Activated CD4-positive, alpha-beta T cell treated with anti-CD3 and anti-CD28 coated beads, Interleukin-2, amount 10 ng/mL, durations not matched to agents 24 days and 14 days (primary cell): Measurements from ENCODE around the gene TIMM9. TPM values are rescaled to one million over a fixed set of nuclear protein-coding genes. Genes with fewer than 3 reads are reported as not detected.
"Not testable (repeated sequence)": the region's sequence is repeated elsewhere in the genome, so short reads cannot be mapped to it uniquely, and the experiment has no call there.

ENCODE experiments used
- DNase-seq: peaks from one replicate; pipeline ENCODE4 v3.0.0; 2022
- H3K27ac Mint-ChIP-seq: one replicate; pipeline ENCODE4 v1.8.0; 2022; ENCODE audit warnings: mild to moderate bottlenecking, mixed read lengths
- H3K27me3 Mint-ChIP-seq: one replicate; pipeline ENCODE4 v1.8.0; 2022; ENCODE audit warnings: mixed read lengths
- H3K36me3 Mint-ChIP-seq: one replicate; pipeline ENCODE4 v1.8.0; 2022; ENCODE audit warnings: low read depth, mild to moderate bottlenecking, mixed read lengths
- H3K4me1 Mint-ChIP-seq: one replicate; pipeline ENCODE4 v1.8.0; 2021; ENCODE audit warnings: mixed read lengths
- H3K4me3 Mint-ChIP-seq: one replicate; pipeline ENCODE4 v1.8.0; 2022; ENCODE audit warnings: mild to moderate bottlenecking, moderate library complexity, mixed read lengths
- H3K9me3 Mint-ChIP-seq: one replicate; pipeline ENCODE4 v1.8.0; 2021; ENCODE audit warnings: mixed read lengths
- intact Hi-C: fragments of 100-400 bp; cut with micrococcal nuclease; formaldehyde crosslinking; loops from one replicate; pipeline ENCODE4 v1.15.1; 2023
- total RNA-seq: library from RNA; stranded (reverse); gene quantifications from 2 replicates; pipeline ENCODE4 v1.2.3, GENCODE V29; 2022

The TIMM9 gene
- total RNA-seq, 1 donor from 2014 or later = 67.7 TPM

DNA sequence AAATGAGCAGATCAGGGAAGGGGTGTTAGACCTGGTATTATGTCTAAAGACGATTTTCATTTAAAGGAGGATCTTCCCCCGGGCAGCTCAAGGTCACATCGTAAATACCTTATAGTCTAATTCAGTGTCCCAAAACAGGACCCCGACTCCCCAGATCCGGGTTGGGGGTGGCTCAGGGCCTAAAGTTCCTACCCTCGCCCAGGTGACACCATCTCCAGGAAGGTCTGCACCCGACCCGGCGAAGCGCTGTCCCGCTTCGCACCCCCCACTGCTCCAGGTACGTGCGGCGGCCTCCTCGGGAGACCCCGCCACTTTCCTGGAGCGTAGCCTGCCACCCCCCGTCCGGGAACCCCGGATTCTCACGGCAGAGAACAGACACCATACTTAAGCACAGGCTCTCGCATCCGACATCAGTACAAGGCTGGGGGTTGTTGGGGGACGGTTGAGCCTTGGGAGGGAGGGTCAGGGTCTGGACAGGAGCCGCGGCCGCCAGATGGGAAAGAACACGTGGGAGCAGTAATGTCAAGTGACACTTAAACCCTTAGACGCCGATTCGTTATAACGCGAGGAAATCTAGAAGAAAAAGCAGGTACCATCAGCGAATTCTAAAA lies 556 bp downstream of the TIMM9 start:
- peak overlapping the region; percentile 94 for H3K27ac Mint-ChIP-seq
- peak; percentile 87 for DNase-seq
- H3K4me1 Mint-ChIP-seq = peaks cover 31% of the 10 kb centered on the region
- H3K27me3 Mint-ChIP-seq = peaks cover 2% of the 10 kb centered on the region
- no peaks in the 10 kb centered on the region for H3K9me3 Mint-ChIP-seq
- peaks cover 30% of the 10 kb centered on the region for H3K36me3 Mint-ChIP-seq
- H3K4me3 Mint-ChIP-seq = peak overlapping the region; percentile 79
- intact Hi-C loops = loop anchor here (1.0 to 5.0 kb wide), 7 partner anchors 30 to 1058 kb away; partner anchors contain the start of genes DAAM1, DACT1, JKAMP and L3HYPDH

DNA sequence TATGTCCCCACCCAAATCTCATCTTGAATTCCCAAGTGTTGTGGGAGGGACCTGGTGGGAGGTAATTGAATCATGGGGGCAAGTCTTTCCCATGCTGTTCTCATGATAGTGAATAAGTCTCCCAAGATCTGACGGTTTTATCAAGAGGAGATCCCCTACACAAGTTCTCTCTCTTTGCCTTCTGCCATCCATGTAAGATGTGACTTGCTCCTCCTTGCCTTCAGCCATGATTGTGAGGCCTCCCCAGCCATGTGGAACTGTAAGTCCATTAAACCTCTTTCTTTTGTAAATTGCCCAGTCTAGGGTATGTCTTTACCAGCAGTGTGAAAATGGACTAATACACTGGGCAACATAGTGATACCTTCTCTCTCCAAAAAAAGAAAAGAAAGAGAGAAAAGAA lies 10.4 kb downstream of the TIMM9 start:
- intact Hi-C loops, H3K27ac Mint-ChIP-seq, H3K4me3 Mint-ChIP-seq, H3K27me3 Mint-ChIP-seq, DNase-seq, H3K9me3 Mint-ChIP-seq: not testable (repeated sequence)
- Mint-ChIP-seq H3K36me3 (peaks cover 60% of the 10 kb centered on the region), H3K4me1 (peaks cover 21% of the 10 kb centered on the region)

DNA sequence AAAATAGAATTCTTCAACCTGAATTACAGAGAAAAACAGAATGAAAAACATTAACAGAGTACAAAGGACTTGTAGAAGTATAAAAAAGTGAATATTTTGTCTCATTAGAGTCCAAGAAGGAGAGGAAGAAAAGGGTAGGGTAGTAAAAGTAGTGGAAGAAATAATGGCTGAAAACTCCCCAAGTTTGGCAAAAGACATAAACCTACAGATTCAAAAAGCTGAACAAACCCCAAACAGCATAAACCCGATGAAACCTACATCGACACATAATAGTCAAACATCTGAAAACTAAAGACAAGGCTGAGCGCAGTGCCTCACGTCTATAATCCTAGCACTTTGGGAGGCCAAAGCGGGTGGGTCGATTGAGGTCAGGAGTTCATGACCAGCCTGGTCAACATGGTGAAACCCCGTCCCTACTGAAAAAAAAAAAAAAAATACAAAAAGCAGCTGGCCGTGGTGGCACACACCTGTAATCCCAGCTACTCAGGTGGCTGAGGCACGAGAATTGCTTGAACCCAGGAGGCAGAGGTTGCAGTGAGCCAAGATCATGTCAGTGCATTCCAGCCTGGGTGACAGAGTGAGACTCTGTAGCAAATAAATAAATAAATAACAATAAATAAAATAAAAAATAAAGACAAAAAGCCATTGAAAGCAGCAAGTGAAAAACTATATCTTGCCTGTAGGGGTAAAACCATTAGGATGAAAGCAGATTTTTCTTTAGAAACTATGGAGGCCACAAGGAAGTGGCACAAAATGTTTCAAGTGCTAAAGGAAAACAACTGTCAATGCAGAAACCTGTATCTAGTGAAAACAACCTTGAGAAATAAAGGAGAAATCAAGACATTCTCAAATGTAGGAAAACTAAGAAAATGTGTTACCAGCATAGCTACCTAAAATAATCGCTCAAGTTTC lies 11.4 kb downstream of the TIMM9 start:
- H3K4me1 Mint-ChIP-seq = peaks cover 18% of the 10 kb centered on the region
- no peaks in the 10 kb centered on the region for H3K27me3 Mint-ChIP-seq
- DNase-seq = no peak
- peaks cover 59% of the 10 kb centered on the region for H3K36me3 Mint-ChIP-seq
- H3K27ac Mint-ChIP-seq = no peak overlapping the region
- no peak overlapping the region for H3K4me3 Mint-ChIP-seq
- intact Hi-C loops = no loop called here
- H3K9me3 Mint-ChIP-seq = peaks cover 4% of the 10 kb centered on the region

- peaks cover 4% of the 10 kb centered on the region for H3K9me3 Mint-ChIP-seq
- H3K4me3 Mint-ChIP-seq = no peak overlapping the region
- DNase-seq = no peak
- peaks cover 60% of the 10 kb centered on the region for H3K36me3 Mint-ChIP-seq
- no peaks in the 10 kb centered on the region for H3K27me3 Mint-ChIP-seq
- intact Hi-C loops = no loop called here
- H3K4me1 Mint-ChIP-seq = peaks cover 18% of the 10 kb centered on the region
- H3K27ac Mint-ChIP-seq = no peak overlapping the region
Observed at GRCh38 chr14:58414845-58415244, 12.5 kb downstream of the TIMM9 start.

DNA sequence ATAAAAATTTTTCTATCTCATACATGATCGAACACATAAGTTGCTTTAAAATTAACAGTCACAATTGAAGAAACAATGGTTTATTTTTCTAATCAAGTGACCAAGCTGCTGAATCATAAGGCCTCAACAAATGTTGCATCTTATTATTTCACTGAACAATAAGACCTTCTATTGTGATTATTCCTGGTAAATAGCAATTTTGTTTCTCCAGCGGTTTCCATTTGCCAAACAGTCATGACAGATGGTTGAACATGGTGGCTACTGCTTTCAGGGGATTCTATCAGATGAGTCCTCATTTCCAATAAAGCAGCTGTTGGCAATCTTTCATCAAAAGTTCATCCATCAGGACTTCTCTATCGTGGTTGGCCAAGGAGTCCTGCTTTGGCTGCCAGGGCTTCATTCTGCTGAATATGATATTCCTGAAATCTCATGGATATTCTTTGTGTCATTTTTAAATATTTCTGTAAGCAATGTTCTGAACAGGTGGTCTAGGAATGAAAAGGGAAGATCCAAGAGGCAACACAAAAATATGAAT lies 18.6 kb downstream of the TIMM9 start:
- intact Hi-C loops = no loop called here
- Mint-ChIP-seq H3K27ac (no peak overlapping the region), H3K9me3 (no peaks in the 10 kb centered on the region), H3K27me3 (no peaks in the 10 kb centered on the region), H3K4me1 (no peaks in the 10 kb centered on the region), H3K4me3 (no peak overlapping the region), H3K36me3 (peaks cover 41% of the 10 kb centered on the region)
- no peak for DNase-seq

GRCh38 chr14:58401587-58401986 lies 25.7 kb downstream of the TIMM9 start:
- Mint-ChIP-seq H3K4me3 (no peak overlapping the region), H3K4me1 (peaks cover 2% of the 10 kb centered on the region), H3K36me3 (peaks cover 6% of the 10 kb centered on the region), H3K9me3 (no peaks in the 10 kb centered on the region), H3K27me3 (no peaks in the 10 kb centered on the region), H3K27ac (no peak overlapping the region)
- intact Hi-C loops = no loop called here
- DNase-seq = no peak

DNA sequence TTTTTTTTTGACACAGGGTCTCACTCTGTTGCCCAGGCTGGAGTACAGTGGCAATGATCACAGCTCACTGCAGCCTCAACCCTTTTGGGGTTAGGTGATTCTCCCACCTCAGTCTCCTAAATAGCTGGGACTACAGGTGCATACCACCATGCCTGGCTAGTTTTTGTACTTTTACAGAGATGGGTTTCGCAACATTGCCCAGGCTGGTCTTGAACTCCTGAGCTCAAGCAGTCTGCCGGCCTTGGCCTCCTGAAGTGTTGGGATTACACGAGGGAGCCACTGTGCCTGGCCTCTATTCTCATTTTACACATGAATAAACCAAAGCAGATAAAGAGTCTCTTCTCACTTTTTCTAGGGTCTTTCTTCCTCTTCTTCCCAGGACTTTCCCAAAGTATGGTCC lies 28.4 kb downstream of the TIMM9 start:
- no peak for DNase-seq
- Mint-ChIP-seq H3K27me3 (no peaks in the 10 kb centered on the region), H3K9me3 (no peaks in the 10 kb centered on the region), H3K4me3 (no peak overlapping the region), H3K4me1 (peaks cover 8% of the 10 kb centered on the region), H3K27ac (no peak overlapping the region), H3K36me3 (peaks cover 3% of the 10 kb centered on the region)
- intact Hi-C loops = loop anchor here (5.0 kb wide), 1 partner anchor 67 kb away; no protein-coding TSS in a partner anchor

- Mint-ChIP-seq H3K36me3 (peaks cover 3% of the 10 kb centered on the region), H3K9me3 (no peaks in the 10 kb centered on the region), H3K4me1 (peaks cover 8% of the 10 kb centered on the region), H3K4me3 (no peak overlapping the region), H3K27ac (no peak overlapping the region), H3K27me3 (peaks cover 2% of the 10 kb centered on the region)
- intact Hi-C loops = loop anchor here (5.0 kb wide), 1 partner anchor 66 kb away; no protein-coding TSS in a partner anchor
- no peak for DNase-seq
Observed at GRCh38 chr14:58398495-58398894, 28.8 kb downstream of the TIMM9 start.

GRCh38 chr14:58397156-58397555 lies 30.2 kb downstream of the TIMM9 start:
- no peak overlapping the region for H3K4me3 Mint-ChIP-seq
- no peak for DNase-seq

DNA sequence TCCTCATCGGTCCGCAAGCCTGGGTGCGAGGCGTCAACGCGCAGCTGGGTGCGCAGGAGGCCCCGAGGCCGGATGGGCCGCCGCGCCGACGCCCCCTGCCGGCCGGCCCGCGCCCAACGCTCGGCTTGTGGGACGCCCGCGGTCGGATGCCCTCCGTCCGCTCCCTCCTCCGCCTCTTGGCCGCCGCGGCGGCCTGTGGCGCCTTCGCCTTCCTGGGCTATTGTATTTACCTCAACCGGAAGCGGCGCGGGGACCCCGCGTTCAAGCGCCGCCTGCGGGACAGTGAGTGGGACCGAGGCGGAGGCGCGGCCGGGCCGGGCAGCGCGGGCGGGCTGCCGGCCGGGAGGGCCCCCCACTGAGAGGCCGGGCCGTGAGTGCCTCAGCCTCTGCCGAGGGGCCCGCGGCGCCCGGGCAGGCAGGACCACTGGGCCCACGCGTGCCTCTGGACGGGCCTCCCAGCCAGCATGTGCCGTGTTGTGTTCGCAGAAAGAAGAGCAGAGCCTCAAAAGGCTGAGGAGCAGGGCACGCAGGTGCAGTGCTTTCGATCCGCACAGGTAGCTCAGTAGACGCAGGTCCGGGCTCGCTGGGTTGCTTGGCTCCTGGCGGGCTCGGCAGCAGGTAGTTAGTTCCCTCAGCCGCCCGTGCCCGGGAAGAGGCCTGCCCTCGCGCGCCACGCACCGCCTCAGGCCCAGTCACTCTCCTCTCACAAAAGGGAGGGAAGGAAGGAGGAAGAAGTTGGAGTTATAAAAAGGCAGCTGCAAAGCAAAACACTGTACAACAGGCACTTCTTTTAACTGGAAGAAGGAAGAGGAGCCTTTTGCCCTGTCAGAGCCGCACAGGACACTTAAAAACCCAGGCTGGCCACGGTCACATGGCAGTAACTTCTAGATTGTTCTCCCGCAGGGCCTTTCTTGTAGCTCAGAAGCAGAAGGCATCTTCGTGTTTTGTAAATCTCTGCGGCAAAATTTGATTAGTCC lies 31.2 kb downstream of the TIMM9 start, which contains the start of gene TOMM20L:
Gene TOMM20L, plus strand, starts transcription at position 119 of the 977 bp plus-strand sequence. Its CDS starts 28 bp downstream, at position 147.
- Mint-ChIP-seq H3K9me3 (no peaks in the 10 kb centered on the region), H3K27me3 (peaks cover 2% of the 10 kb centered on the region), H3K4me3 (peak within 1 kb of the TSS; percentile 76), H3K27ac (peak within 1 kb of the TSS; percentile 51), H3K4me1 (peaks cover 11% of the 10 kb centered on the region), H3K36me3 (no peaks in the 10 kb centered on the region)
- peak; percentile 94 for DNase-seq
- intact Hi-C loops = loop anchor here (1.0 to 5.0 kb wide), 2 partner anchors 31 to 64 kb away; partner anchors contain the start of genes KIAA0586 and TIMM9

More at GRCh38 chr14:58397156-58397555, 30.2 kb downstream of the TIMM9 start:
- no peaks in the 10 kb centered on the region for H3K9me3 Mint-ChIP-seq
- intact Hi-C loops = loop anchor here (1.0 to 5.0 kb wide), 2 partner anchors 65 to 289 kb away; no protein-coding TSS in a partner anchor
- H3K27me3 Mint-ChIP-seq = peaks cover 2% of the 10 kb centered on the region
- peaks cover 8% of the 10 kb centered on the region for H3K4me1 Mint-ChIP-seq
- no peak overlapping the region for H3K27ac Mint-ChIP-seq
- peaks cover 3% of the 10 kb centered on the region for H3K36me3 Mint-ChIP-seq

DNA sequence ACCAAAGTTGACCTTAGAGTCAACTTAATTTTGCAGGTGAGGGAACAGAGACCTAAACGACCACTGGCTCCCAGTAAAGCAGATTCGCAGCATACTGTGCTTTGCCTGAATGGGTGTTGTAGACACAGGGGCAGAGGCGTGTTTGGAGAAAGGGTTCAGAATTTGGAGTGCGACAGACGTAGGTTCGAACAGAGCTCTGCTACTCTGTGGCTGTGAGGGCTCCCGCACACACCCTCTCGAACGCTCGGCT lies 31.8 kb downstream of the TIMM9 start:
- Mint-ChIP-seq H3K27ac (peak overlapping the region; percentile 51), H3K36me3 (no peaks in the 10 kb centered on the region), H3K27me3 (peaks cover 2% of the 10 kb centered on the region), H3K9me3 (no peaks in the 10 kb centered on the region), H3K4me3 (peak overlapping the region; percentile 65), H3K4me1 (peaks cover 12% of the 10 kb centered on the region)
- DNase-seq = no peak
- intact Hi-C loops = loop anchor here (5.0 kb wide), 1 partner anchor 63 kb away; no protein-coding TSS in a partner anchor

- H3K27ac Mint-ChIP-seq = no peak overlapping the region
- peaks cover 2% of the 10 kb centered on the region for H3K27me3 Mint-ChIP-seq
- no peak for DNase-seq
- H3K36me3 Mint-ChIP-seq = peaks cover 2% of the 10 kb centered on the region
- H3K4me1 Mint-ChIP-seq = peaks cover 9% of the 10 kb centered on the region
- H3K4me3 Mint-ChIP-seq = no peak overlapping the region
- no peaks in the 10 kb centered on the region for H3K9me3 Mint-ChIP-seq
- intact Hi-C loops = no loop called here
Observed at GRCh38 chr14:58390830-58391229, 36.5 kb downstream of the TIMM9 start.

GRCh38 chr14:58376791-58377190 lies 50.5 kb downstream of the TIMM9 start:
- H3K9me3 Mint-ChIP-seq = no peaks in the 10 kb centered on the region
- no peaks in the 10 kb centered on the region for H3K27me3 Mint-ChIP-seq
- intact Hi-C loops = no loop called here
- peaks cover 36% of the 10 kb centered on the region for H3K36me3 Mint-ChIP-seq
- H3K27ac Mint-ChIP-seq = no peak overlapping the region
- no peak for DNase-seq
- H3K4me1 Mint-ChIP-seq = peaks cover 5% of the 10 kb centered on the region
- H3K4me3 Mint-ChIP-seq = no peak overlapping the region
